ENCODE data around the gene STIM1. TPM values are rescaled to one million over a fixed set of nuclear protein-coding genes. Genes with fewer than 3 reads are reported as not detected.

The STIM1 gene
- total RNA-seq, 1 experiment from 2014 or later, result 15.2 TPM

DNA sequence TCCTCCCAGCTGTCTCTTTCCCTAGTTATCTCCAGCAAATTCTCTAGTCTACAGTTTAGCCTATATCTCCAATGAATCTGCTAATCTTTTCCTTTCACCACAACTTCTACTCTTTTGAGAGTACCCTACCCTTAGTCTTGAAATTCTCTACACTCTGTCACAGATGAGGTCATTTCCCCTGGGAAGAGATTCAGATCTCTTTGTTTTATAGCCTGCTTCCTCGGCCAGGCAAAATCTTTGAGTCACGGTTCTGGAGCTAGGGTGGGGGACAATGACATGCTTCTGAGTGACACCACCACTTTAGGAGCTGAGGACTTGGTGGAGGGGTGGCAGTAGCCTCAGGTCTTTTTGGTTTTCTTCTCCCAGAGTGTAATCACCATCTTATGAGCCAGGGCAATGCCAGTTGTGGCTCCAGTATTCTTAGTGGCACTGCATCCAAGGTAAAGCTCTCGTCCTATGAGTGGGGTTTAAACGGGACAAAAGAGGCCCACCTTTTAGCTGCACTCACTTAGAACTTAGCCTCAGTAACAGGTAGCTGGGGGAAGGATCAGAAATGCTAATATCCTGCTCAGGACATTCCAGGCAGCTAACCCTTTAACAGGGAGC is 140.6 kb downstream of the STIM1 start:
- Histone ChIP-seq H3K27me3 (ENCODE audit: insufficient read depth, low read length) (no peaks in the 10 kb centered on the region), H3K23me2 (ENCODE audit: insufficient read length, low read depth, low read length, poor library complexity, severe bottlenecking) (no peaks in the 10 kb centered on the region), H3K79me1 (ENCODE audit: insufficient read depth, low read depth, low read length, poor library complexity, severe bottlenecking) (no peaks in the 10 kb centered on the region), H3K9ac (ENCODE audit: extremely low read depth, insufficient read length, low read length) (no peak overlapping the region), H3K23ac (ENCODE audit: insufficient read length, low read depth, low read length) (no peak overlapping the region), H2BK20ac (ENCODE audit: low read depth, low read length, poor library complexity, severe bottlenecking) (no peak overlapping the region), H2BK5ac (ENCODE audit: insufficient read length, low read length) (no peak overlapping the region), H4K20me1 (ENCODE audit: control insufficient read depth, insufficient read depth, insufficient read length) (no peaks in the 10 kb centered on the region), H3T11ph (ENCODE audit: low read length) (no peak overlapping the region), H4K8ac (replicated peaks; ENCODE audit: insufficient read length, low read depth, low read length) (no peak overlapping the region), H2AK5ac (ENCODE audit: insufficient read length, low read length) (no peak overlapping the region), H2BK15ac (ENCODE audit: low read depth, low read length) (no peak overlapping the region), H3K27ac (ENCODE audit: insufficient read length, low read depth, low read length) (no peak overlapping the region), H4K91ac (ENCODE audit: insufficient read length, low read depth, low read length) (no peak overlapping the region), H3K79me2 (ENCODE audit: insufficient read depth, low read length) (no peaks in the 10 kb centered on the region), H3K14ac (ENCODE audit: insufficient read depth, low read length) (no peak overlapping the region), H2BK12ac (ENCODE audit: insufficient read length, low read depth, low read length) (no peak overlapping the region), H3K4me1 (ENCODE audit: insufficient read depth, low read length) (no peaks in the 10 kb centered on the region), H3K4ac (ENCODE audit: low read depth, low read length) (no peak overlapping the region), H2AFZ (ENCODE audit: low read length) (no peak overlapping the region), H3K9me3 (ENCODE audit: control insufficient read depth, low read depth, low read length) (peaks cover 7% of the 10 kb centered on the region), H2BK120ac (ENCODE audit: low read depth, low read length, poor library complexity, severe bottlenecking) (no peak overlapping the region), H3K56ac (ENCODE audit: insufficient read length, low read depth, low read length) (peak overlapping the region; percentile 90), H3K4me2 (ENCODE audit: insufficient read depth, insufficient read length, low read length) (no peak overlapping the region), H4K5ac (ENCODE audit: insufficient read length, low read depth, low read length) (no peak overlapping the region), H3K18ac (ENCODE audit: insufficient read length, low read depth, low read length) (no peak overlapping the region)
- Mint-ChIP-seq H3K4me3 (no peak overlapping the region), H3K36me3 (ENCODE audit: insufficient read depth in 1 of 3, low read depth in 3 of 3) (peaks cover 5 to 25% (median 17%) of the 10 kb centered on the region in 3 experiments), H3K4me1 (peaks cover 0 to 7% of the 10 kb centered on the region in 2 experiments; a peak in 1 of 4 replicates), H3K27ac (no peak overlapping the region), H3K27me3 (ENCODE audit: low read depth) (no peaks in the 10 kb centered on the region), H3K9me3 (peaks cover 35 to 44% of the 10 kb centered on the region in 2 experiments)
- WGBS (ENCODE audit: extremely low coverage, insufficient read length, low lambda C conversion rate), result no CpG with 5 or more reads among the region's 4 CpGs
- TF ChIP-seq, protein P1, sequence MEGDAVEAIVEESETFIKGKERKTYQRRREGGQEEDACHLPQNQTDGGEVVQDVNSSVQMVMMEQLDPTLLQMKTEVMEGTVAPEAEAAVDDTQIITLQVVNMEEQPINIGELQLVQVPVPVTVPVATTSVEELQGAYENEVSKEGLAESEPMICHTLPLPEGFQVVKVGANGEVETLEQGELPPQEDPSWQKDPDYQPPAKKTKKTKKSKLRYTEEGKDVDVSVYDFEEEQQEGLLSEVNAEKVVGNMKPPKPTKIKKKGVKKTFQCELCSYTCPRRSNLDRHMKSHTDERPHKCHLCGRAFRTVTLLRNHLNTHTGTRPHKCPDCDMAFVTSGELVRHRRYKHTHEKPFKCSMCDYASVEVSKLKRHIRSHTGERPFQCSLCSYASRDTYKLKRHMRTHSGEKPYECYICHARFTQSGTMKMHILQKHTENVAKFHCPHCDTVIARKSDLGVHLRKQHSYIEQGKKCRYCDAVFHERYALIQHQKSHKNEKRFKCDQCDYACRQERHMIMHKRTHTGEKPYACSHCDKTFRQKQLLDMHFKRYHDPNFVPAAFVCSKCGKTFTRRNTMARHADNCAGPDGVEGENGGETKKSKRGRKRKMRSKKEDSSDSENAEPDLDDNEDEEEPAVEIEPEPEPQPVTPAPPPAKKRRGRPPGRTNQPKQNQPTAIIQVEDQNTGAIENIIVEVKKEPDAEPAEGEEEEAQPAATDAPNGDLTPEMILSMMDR (conservative IDR thresholded peaks at IDR 0.05), result no peak
- no peak for DNase-seq

Data from H9 (cell line).